ENCODE results near the gene KNTC1.
A peak's percentile ranks its signal among the peaks of the same experiment; 100 is the strongest.

Gene KNTC1

DNA sequence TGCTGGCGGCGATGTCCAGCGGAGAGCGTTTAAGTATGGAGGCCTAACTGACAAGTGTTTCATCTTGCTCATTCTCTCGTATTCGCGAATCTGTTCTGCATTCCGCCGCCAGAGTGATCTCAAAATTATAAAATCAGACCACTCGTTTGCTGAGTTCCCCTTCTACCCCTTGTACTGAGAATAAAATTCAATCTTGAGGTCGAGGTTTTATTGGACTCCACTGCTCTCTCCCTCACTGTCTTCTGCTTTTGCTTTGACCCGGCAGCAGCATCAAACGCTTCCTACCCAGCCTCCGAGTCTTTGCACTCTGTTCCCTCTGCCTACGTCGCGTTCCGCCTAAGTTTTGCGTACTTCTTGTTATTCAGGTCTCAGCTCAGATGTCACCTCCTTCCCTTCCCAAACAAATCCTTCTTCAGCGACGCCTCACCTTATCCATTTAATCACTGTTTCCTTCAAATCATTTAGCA is 462 bp downstream of the KNTC1 start:
- peak overlapping the region; percentile 59 for H3K4me2 ChIP-seq (ENCODE audit: low read depth, low read length)
- H4K20me1 ChIP-seq (ENCODE audit: insufficient read depth, low read length), result peaks cover 6% of the 10 kb centered on the region; the same call in 1 of the 2 replicates
- TF ChIP-seq EZH2phosphoT487 (IDR thresholded peaks at IDR 0.05; ENCODE audit: low read length), result no peak
- TF ChIP-seq, protein P1, sequence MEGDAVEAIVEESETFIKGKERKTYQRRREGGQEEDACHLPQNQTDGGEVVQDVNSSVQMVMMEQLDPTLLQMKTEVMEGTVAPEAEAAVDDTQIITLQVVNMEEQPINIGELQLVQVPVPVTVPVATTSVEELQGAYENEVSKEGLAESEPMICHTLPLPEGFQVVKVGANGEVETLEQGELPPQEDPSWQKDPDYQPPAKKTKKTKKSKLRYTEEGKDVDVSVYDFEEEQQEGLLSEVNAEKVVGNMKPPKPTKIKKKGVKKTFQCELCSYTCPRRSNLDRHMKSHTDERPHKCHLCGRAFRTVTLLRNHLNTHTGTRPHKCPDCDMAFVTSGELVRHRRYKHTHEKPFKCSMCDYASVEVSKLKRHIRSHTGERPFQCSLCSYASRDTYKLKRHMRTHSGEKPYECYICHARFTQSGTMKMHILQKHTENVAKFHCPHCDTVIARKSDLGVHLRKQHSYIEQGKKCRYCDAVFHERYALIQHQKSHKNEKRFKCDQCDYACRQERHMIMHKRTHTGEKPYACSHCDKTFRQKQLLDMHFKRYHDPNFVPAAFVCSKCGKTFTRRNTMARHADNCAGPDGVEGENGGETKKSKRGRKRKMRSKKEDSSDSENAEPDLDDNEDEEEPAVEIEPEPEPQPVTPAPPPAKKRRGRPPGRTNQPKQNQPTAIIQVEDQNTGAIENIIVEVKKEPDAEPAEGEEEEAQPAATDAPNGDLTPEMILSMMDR (IDR thresholded peaks at IDR 0.05; ENCODE audit: low read length), result no peak
- TF ChIP-seq EZH2 (optimal IDR thresholded peaks at IDR 0.05; ENCODE audit: low read depth, low read length), result no peak
- H3K9me2 ChIP-seq (replicated peaks; ENCODE audit: insufficient read depth, low read length), result no peaks in the 10 kb centered on the region
- no peaks in the 10 kb centered on the region for H3F3A ChIP-seq (ENCODE audit: insufficient read depth, low read length)
- DNase-seq, result peak; percentile 23
- H3K79me2 ChIP-seq (ENCODE audit: low read length), result peaks cover 86% of the 10 kb centered on the region
- peaks cover 5% of the 10 kb centered on the region; the same call in 1 of the 2 replicates for H3K4me1 ChIP-seq (ENCODE audit: low read length)
- H3K9me3 ChIP-seq (replicated peaks; ENCODE audit: insufficient read depth, low read length), result no peaks in the 10 kb centered on the region
- H3K4me3 ChIP-seq (ENCODE audit: low read length), result peak overlapping the region; percentile 83
- H3K27ac ChIP-seq (ENCODE audit: low read length), result peak overlapping the region; percentile 73
- H3K36me3 ChIP-seq (replicated peaks; ENCODE audit: insufficient read depth, low read length), result no peaks in the 10 kb centered on the region; the same call in 1 of the 2 replicates
- no peaks in the 10 kb centered on the region for H3K27me3 ChIP-seq (replicated peaks; ENCODE audit: insufficient read depth, low read length)
- peak overlapping the region; percentile 82 for H3K9ac ChIP-seq (ENCODE audit: low read length)
- peak overlapping the region; percentile 61; the same call in 1 of the 2 replicates for H2AFZ ChIP-seq (ENCODE audit: low read length)

DNA sequence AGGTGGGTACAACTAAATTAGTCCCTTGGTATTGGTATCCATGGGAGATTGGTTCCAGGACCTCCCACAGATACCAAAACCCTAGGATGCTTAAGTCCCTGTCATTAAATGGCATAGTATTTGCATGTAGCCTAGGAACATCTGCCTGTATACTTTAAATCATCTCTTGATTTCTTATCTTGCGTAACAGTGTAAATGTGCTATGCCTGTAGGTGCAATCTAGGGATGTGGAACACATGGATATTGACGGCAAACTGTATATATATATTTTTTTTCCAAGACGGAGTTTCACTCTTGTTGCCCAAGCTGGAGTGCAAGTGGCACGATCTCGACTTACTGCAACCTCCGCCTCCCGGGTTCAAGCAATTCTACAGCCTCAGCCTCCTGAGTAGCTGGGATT is 1.5 kb downstream of the KNTC1 start:
- H3K36me3 ChIP-seq (replicated peaks; ENCODE audit: insufficient read depth, low read length), result no peaks in the 10 kb centered on the region
- H3K9me3 ChIP-seq (replicated peaks; ENCODE audit: insufficient read depth, low read length), result no peaks in the 10 kb centered on the region
- peak overlapping the region; percentile 83 for H3K4me3 ChIP-seq (ENCODE audit: low read length)
- TF ChIP-seq, protein P1 (IDR thresholded peaks at IDR 0.05; ENCODE audit: low read length), result no peak
- TF ChIP-seq EZH2phosphoT487 (IDR thresholded peaks at IDR 0.05; ENCODE audit: low read length), result no peak
- no peak for TF ChIP-seq EZH2 (optimal IDR thresholded peaks at IDR 0.05; ENCODE audit: low read depth, low read length)
- H3K9me2 ChIP-seq (replicated peaks; ENCODE audit: insufficient read depth, low read length), result no peaks in the 10 kb centered on the region
- H3K4me1 ChIP-seq (ENCODE audit: low read length), result peaks cover 5% of the 10 kb centered on the region; the same call in 1 of the 2 replicates
- DNase-seq, result no peak
- H2AFZ ChIP-seq (ENCODE audit: low read length), result no peak overlapping the region
- peaks cover 6% of the 10 kb centered on the region; the same call in 1 of the 2 replicates for H4K20me1 ChIP-seq (ENCODE audit: insufficient read depth, low read length)
- peaks cover 78% of the 10 kb centered on the region for H3K79me2 ChIP-seq (ENCODE audit: low read length)
- no peaks in the 10 kb centered on the region for H3F3A ChIP-seq (ENCODE audit: insufficient read depth, low read length)
- H3K9ac ChIP-seq (ENCODE audit: low read length), result peak overlapping the region; percentile 82; the same call in 1 of the 2 replicates
- peak overlapping the region; percentile 59 for H3K4me2 ChIP-seq (ENCODE audit: low read depth, low read length)
- no peak overlapping the region for H3K27ac ChIP-seq (ENCODE audit: low read length)
- H3K27me3 ChIP-seq (replicated peaks; ENCODE audit: insufficient read depth, low read length), result no peaks in the 10 kb centered on the region

DNA sequence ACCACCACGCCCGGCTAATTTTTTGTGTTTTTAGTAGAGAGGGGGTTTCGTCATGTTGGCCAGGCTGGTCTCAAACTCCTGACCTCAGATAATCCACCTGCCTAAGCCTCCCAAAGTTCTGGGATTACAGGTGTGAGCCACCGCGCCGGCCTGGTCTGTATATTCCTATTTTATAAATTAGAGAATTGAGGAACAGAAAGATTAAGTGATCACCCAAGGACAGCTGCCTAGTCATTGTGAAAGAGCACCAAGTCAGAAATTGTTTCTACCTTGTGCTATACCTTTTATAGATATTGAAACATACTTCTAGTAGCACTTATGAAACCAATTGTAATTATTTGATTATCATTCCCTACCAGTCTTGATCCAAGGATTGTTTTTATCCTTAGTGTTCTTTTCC is 1.9 kb downstream of the KNTC1 start:
- Histone ChIP-seq H3K4me3 (ENCODE audit: low read length) (no peak overlapping the region), H3F3A (ENCODE audit: insufficient read depth, low read length) (no peaks in the 10 kb centered on the region), H3K27ac (ENCODE audit: low read length) (no peak overlapping the region), H3K4me2 (ENCODE audit: low read depth, low read length) (no peak overlapping the region), H2AFZ (ENCODE audit: low read length) (no peak overlapping the region), H3K9me2 (replicated peaks; ENCODE audit: insufficient read depth, low read length) (no peaks in the 10 kb centered on the region), H3K4me1 (ENCODE audit: low read length) (peaks cover 5% of the 10 kb centered on the region; the same call in 1 of the 2 replicates), H4K20me1 (ENCODE audit: insufficient read depth, low read length) (peaks cover 6% of the 10 kb centered on the region; the same call in 1 of the 2 replicates), H3K9ac (ENCODE audit: low read length) (no peak overlapping the region), H3K79me2 (ENCODE audit: low read length) (peaks cover 74% of the 10 kb centered on the region), H3K9me3 (replicated peaks; ENCODE audit: insufficient read depth, low read length) (no peaks in the 10 kb centered on the region), H3K27me3 (replicated peaks; ENCODE audit: insufficient read depth, low read length) (no peaks in the 10 kb centered on the region), H3K36me3 (replicated peaks; ENCODE audit: insufficient read depth, low read length) (no peaks in the 10 kb centered on the region)
- TF ChIP-seq, protein P1 (IDR thresholded peaks at IDR 0.05; ENCODE audit: low read length), result no peak
- no peak for TF ChIP-seq EZH2phosphoT487 (IDR thresholded peaks at IDR 0.05; ENCODE audit: low read length)
- no peak for DNase-seq

All from MM.1S (cell line).